RWPE2 (cell line): ENCODE measurements around the gene RFX3.

Experiments used
- ATAC-seq: fragments of 200-7000 bp; cut with Tn5 transposase; 3 replicates; pipeline ENCODE4 v1.9.1; 2021; ENCODE audit warnings: low read depth
- DNase-seq: peaks from one replicate; pipeline ENCODE4 v3.0.0-alpha.2; 2020; ENCODE audit warnings: low spot score
- H3K27ac ChIP-seq: fragments of 450-650 bp; 2 replicates; pipeline ENCODE4 v1.5.1; 2017; ENCODE audit warnings: mild to moderate bottlenecking; ENCODE audit not compliant: poor library complexity, severe bottlenecking
- H3K27me3 ChIP-seq: fragments of 250-450 bp; sonication (Bioruptor Pico); 2 replicates; pipeline ENCODE4 v1.5.1; 2021; ENCODE audit warnings: mild to moderate bottlenecking, moderate library complexity; ENCODE audit not compliant: insufficient read depth, poor library complexity, severe bottlenecking
- H3K36me3 ChIP-seq: fragments of 250-450 bp; sonication (Bioruptor Pico); 2 replicates; pipeline ENCODE4 v1.5.1; 2020; ENCODE audit warnings: low read depth, mild to moderate bottlenecking, moderate library complexity
- H3K4me1 ChIP-seq: fragments of 250-450 bp; sonication (Bioruptor Pico); 2 replicates; pipeline ENCODE4 v1.5.1; 2021; ENCODE audit warnings: mild to moderate bottlenecking, moderate library complexity; ENCODE audit not compliant: insufficient read depth, poor library complexity, severe bottlenecking
- H3K4me3 ChIP-seq: fragments of 250-450 bp; sonication (Bioruptor Pico); 2 replicates; pipeline ENCODE4 v1.5.1; 2021; ENCODE audit warnings: mild to moderate bottlenecking, moderate library complexity; ENCODE audit not compliant: severe bottlenecking
- H3K9me3 ChIP-seq: fragments of 250-450 bp; sonication (Bioruptor Pico); 2 replicates; pipeline ENCODE4 v1.5.1; 2021; ENCODE audit warnings: mild to moderate bottlenecking, moderate library complexity; ENCODE audit not compliant: severe bottlenecking
- CTCF ChIP-seq: fragments of 450-650 bp; IDR thresholded peaks from one replicate; pipeline ENCODE4 v1.5.1; 2017; ENCODE audit warnings: mild to moderate bottlenecking, moderate library complexity; ENCODE audit not compliant: poor library complexity, severe bottlenecking

Gene RFX3

GRCh38 chr9:3502560-3503398 lies 23.0 kb downstream of the RFX3 start:
- Histone ChIP-seq H3K27me3 (no peaks in the 10 kb centered on the region), H3K4me3 (no peak overlapping the region), H3K4me1 (peaks cover 31% of the 10 kb centered on the region), H3K36me3 (no peaks in the 10 kb centered on the region; the same call in 1 of the 2 replicates), H3K9me3 (no peaks in the 10 kb centered on the region), H3K27ac (peak overlapping the region; percentile 35)
- no peak for TF ChIP-seq CTCF
- ATAC-seq (peak; percentile 94), DNase-seq (no peak)

- ATAC-seq: no peak
- no peak for DNase-seq
- Histone ChIP-seq H3K4me3 (no peak overlapping the region), H3K4me1 (peaks cover 34% of the 10 kb centered on the region), H3K9me3 (no peaks in the 10 kb centered on the region), H3K27ac (no peak overlapping the region), H3K36me3 (no peaks in the 10 kb centered on the region; the same call in 1 of the 2 replicates), H3K27me3 (no peaks in the 10 kb centered on the region)
- no peak for TF ChIP-seq CTCF
Observed at GRCh38 chr9:3500044-3500443, 25.8 kb downstream of the RFX3 start.

- Histone ChIP-seq H3K27me3 (no peaks in the 10 kb centered on the region), H3K36me3 (no peaks in the 10 kb centered on the region; the same call in 1 of the 2 replicates), H3K9me3 (no peaks in the 10 kb centered on the region), H3K4me3 (no peak overlapping the region), H3K4me1 (peaks cover 32% of the 10 kb centered on the region), H3K27ac (no peak overlapping the region)
- no peak for DNase-seq
- ATAC-seq: no peak
- TF ChIP-seq CTCF: no peak
Observed at GRCh38 chr9:3498691-3499090, 27.1 kb downstream of the RFX3 start.

- no peaks in the 10 kb centered on the region for H3K27me3 ChIP-seq
- DNase-seq: no peak
- no peak overlapping the region for H3K27ac ChIP-seq
- no peak for TF ChIP-seq CTCF
- no peaks in the 10 kb centered on the region for H3K9me3 ChIP-seq
- peaks cover 24% of the 10 kb centered on the region for H3K4me1 ChIP-seq
- H3K4me3 ChIP-seq: no peak overlapping the region
- H3K36me3 ChIP-seq: no peaks in the 10 kb centered on the region; the same call in 1 of the 2 replicates
- ATAC-seq: no peak
Observed at GRCh38 chr9:3497857-3498256, 27.9 kb downstream of the RFX3 start.

GRCh38 chr9:3497401-3497800 lies 28.4 kb downstream of the RFX3 start:
- H3K36me3 ChIP-seq: no peaks in the 10 kb centered on the region; the same call in 1 of the 2 replicates
- H3K9me3 ChIP-seq: no peaks in the 10 kb centered on the region
- H3K27ac ChIP-seq: no peak overlapping the region
- TF ChIP-seq CTCF: no peak
- DNase-seq (no peak), ATAC-seq (peak; percentile 83)
- peaks cover 19% of the 10 kb centered on the region for H3K4me1 ChIP-seq
- H3K4me3 ChIP-seq: no peak overlapping the region
- no peaks in the 10 kb centered on the region for H3K27me3 ChIP-seq
